HK-2 (cell line): ENCODE data around the gene TAOK1.
"Not testable (repeated sequence)": the region's sequence is repeated elsewhere in the genome, so short reads cannot be mapped to it uniquely, and the experiment has no call there.

Source experiments
- DNase-seq: peaks from one replicate; pipeline ENCODE4 v3.0.0-alpha.2; 2018; ENCODE audit not compliant: unreplicated experiment

The TAOK1 gene

GRCh38 chr17:29444589-29444988, 54.4 kb downstream of the TAOK1 start:
- no peak for DNase-seq

GRCh38 chr17:29445844-29446243, 55.7 kb downstream of the TAOK1 start:
- no peak for DNase-seq

- DNase-seq = no peak
Measured at GRCh38 chr17:29449865-29450671, 59.9 kb downstream of the TAOK1 start.

GRCh38 chr17:29451121-29451742, 61.1 kb downstream of the TAOK1 start:
- DNase-seq = no peak

GRCh38 chr17:29458066-29458465, 67.9 kb downstream of the TAOK1 start:
- no peak for DNase-seq

- DNase-seq = no peak
Measured at GRCh38 chr17:29461483-29462206, 71.5 kb downstream of the TAOK1 start.

- no peak for DNase-seq
Measured at GRCh38 chr17:29469276-29469675, 79.1 kb downstream of the TAOK1 start.

GRCh38 chr17:29473437-29473836, 83.3 kb downstream of the TAOK1 start:
- DNase-seq = not testable (repeated sequence)

- no peak for DNase-seq
Measured at GRCh38 chr17:29474297-29474696, 84.1 kb downstream of the TAOK1 start.

GRCh38 chr17:29475891-29476290, 85.7 kb downstream of the TAOK1 start:
- no peak for DNase-seq

GRCh38 chr17:29480249-29480928, 90.2 kb downstream of the TAOK1 start:
- DNase-seq = not testable (repeated sequence)

GRCh38 chr17:29483503-29483902, 93.3 kb downstream of the TAOK1 start:
- DNase-seq = no peak

GRCh38 chr17:29495011-29495410, 104.8 kb downstream of the TAOK1 start:
- no peak for DNase-seq

GRCh38 chr17:29504711-29505110, 114.5 kb downstream of the TAOK1 start:
- no peak for DNase-seq

- DNase-seq = no peak
Measured at GRCh38 chr17:29505836-29506235, 115.7 kb downstream of the TAOK1 start.

GRCh38 chr17:29510953-29511352, 120.8 kb downstream of the TAOK1 start:
- DNase-seq = no peak

- DNase-seq = no peak
Measured at GRCh38 chr17:29514792-29515191, 124.6 kb downstream of the TAOK1 start.

- no peak for DNase-seq
Measured at GRCh38 chr17:29518359-29518758, 128.2 kb downstream of the TAOK1 start.

- no peak for DNase-seq
Measured at GRCh38 chr17:29524692-29525091, 134.5 kb downstream of the TAOK1 start.

- no peak for DNase-seq
Measured at GRCh38 chr17:29526322-29526721, 136.2 kb downstream of the TAOK1 start.

GRCh38 chr17:29533976-29534375, 143.8 kb downstream of the TAOK1 start:
- DNase-seq = no peak

GRCh38 chr17:29544066-29544465, 153.9 kb downstream of the TAOK1 start:
- no peak for DNase-seq
